ENCODE results near the gene HPN. TPM values are rescaled to one million over a fixed set of nuclear protein-coding genes. Genes with fewer than 3 reads are reported as not detected.
A peak's percentile ranks its signal among the peaks of the same experiment; 100 is the strongest.

Gene HPN
- total and polyA plus RNA-seq, 7 donors: 1.6 to 17.7 (median 5.2) TPM

GRCh38 chr19:35060160-35060855, 18.8 kb downstream of the HPN start:
- Histone ChIP-seq H3K27ac (no peak overlapping the region), H3K9me3 (no peaks in the 10 kb centered on the region), H3K36me3 (ENCODE audit: insufficient read depth in 1 of 2, low read depth in 1 of 2) (no peaks in the 10 kb centered on the region), H3K27me3 (ENCODE audit: insufficient read depth in 3 of 3, low read length in 2 of 3) (no peaks in the 10 kb centered on the region), H3K4me3 (no peak overlapping the region), H3K4me1 (peaks cover 14% of the 10 kb centered on the region)
- 87 to 91% (median 89%) methylated on average over 29 of the region's 29 CpGs for WGBS, 3 donors
- TF ChIP-seq CTCF (IDR thresholded peaks at IDR 0.05): no peak
- intact Hi-C loops (cut with DNase I): loop anchor here in 1 of 2 donors (10.0 kb wide), 1 partner anchor 204 kb away; the partner anchor contains the start of gene USF2
- no peak for DNase-seq
- no peak for ATAC-seq

DNA sequence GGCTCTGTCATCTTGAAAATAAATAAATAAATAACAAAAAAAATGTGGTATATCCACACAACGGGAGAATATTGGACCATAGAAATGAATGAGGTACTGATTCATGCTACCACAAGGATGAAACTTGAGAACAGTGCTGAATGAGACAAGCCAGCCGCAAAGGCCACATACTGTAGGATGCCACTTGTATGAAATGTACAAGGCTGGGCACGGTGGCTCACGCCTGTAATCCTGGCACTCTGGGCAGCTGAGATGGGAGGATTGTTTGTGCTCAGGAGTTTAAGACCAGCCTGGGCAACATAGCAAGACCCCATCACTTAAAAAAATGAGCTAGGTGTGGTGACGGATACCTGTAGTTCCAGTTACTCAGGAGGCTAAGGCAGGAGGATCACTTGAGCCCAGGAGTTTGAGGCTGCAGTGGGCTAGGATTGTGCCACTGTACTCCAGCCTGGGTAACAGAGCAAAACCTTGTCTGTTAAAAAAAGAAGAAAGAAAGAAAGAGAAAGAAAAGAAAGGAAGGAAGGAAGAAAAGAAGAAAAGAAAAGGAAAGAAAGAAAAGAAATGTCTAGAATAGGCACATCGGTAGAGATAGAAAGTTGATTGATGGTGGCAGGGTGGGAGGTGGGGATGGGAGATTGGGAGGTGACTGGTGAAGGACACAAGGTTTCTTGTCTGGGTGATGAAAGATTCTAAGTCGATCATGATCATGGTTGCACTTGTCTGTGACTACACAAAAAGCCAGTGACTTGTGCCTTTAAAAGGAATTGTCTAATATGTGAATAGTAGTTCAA, 20.3 kb downstream of the HPN start:
- no peak for TF ChIP-seq CTCF (IDR thresholded peaks at IDR 0.05)

DNA sequence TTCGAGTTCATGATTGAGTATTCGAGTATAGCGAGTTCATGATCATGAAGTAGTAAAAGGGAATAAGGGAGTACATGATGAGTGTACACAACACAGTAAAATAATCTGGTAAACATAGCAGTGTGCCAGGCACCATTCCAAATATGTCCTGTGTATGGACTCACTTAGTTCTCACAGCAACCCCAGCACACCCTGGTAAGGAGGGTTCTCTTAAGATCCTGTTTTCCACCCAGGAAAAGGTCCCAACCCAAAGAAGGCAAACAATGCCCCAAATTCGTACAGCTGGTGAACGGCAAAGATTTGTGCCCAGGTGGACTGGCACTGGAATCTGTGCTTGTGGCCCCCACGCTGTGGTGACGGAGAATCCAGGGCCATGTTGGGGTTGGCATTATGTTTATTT, 21.4 kb downstream of the HPN start:
- intact Hi-C loops (cut with DNase I): loop anchor here in 1 of 2 donors (10.0 kb wide), 1 partner anchor 202 kb away; the partner anchor contains the start of gene USF2
- WGBS, 3 donors: 81 to 88% (median 81%) methylated on average over 7 of the region's 7 CpGs
- TF ChIP-seq CTCF (IDR thresholded peaks at IDR 0.05): no peak

More for the DNA sequence above, 20.3 kb downstream of the HPN start:
- Histone ChIP-seq H3K27me3 (ENCODE audit: insufficient read depth in 3 of 3, low read length in 2 of 3) (no peaks in the 10 kb centered on the region), H3K36me3 (ENCODE audit: insufficient read depth in 1 of 2, low read depth in 1 of 2) (no peaks in the 10 kb centered on the region), H3K4me1 (peaks cover 4% of the 10 kb centered on the region), H3K9me3 (no peaks in the 10 kb centered on the region), H3K4me3 (no peak overlapping the region), H3K27ac (peak overlapping the region; percentile 3)
- DNase-seq (peak in 1 of 2 donors; percentile 64), ATAC-seq (peak; percentile 78 to 85 (median 82))
- intact Hi-C loops (cut with DNase I): loop anchor here in 1 of 2 donors (10.0 kb wide), 1 partner anchor 203 kb away; the partner anchor contains the start of gene USF2
- 42 to 66% (median 51%) methylated on average over 7 of the region's 7 CpGs for WGBS, 3 donors

DNA sequence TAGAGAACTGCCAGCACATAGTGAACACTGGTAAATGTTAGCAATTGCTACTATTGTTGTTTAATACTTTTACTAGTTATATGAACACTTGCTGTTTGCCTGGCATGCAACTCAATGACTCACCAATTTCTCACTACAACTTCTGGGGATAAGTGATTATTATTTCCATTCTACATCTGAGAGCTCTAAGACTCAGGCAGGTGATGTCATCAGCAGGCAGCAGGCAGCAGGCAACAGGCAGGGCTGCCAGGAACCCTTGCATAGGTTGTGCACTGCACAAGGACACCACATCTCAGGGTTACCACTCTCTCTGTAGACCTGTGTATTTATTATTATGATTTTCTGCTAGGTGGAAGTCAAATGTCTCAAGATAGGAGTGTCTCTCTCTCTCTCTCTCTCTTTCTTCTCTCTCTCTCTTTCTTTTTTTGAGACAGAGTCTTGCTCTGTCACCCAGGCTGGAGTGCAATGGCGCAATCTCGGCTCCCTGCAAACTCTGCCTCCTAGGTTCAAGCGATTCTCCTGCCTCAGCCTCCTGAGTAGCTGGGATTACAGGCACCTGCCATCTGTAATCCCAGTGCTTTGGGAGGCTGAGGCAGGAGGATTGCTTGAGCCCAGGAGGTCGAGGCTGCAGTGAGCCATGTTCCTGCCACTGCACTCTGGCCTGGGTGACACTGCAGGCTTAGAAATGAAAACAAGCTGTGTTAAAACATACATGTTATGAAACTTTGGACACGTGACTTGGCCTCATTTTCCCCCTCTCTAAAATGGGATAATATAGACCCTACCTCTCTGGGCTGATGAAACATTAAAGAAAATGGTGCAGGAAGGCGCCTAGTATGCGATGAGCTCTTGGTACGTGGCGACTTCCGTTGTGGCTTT, 22.7 kb downstream of the HPN start:
- no peak for ATAC-seq

More for the DNA sequence above, 21.4 kb downstream of the HPN start:
- Histone ChIP-seq H3K36me3 (ENCODE audit: insufficient read depth in 1 of 2, low read depth in 1 of 2) (no peaks in the 10 kb centered on the region), H3K4me3 (no peak overlapping the region), H3K4me1 (peaks cover 4% of the 10 kb centered on the region), H3K27ac (no peak overlapping the region), H3K9me3 (no peaks in the 10 kb centered on the region), H3K27me3 (ENCODE audit: insufficient read depth in 3 of 3, low read length in 2 of 3) (no peaks in the 10 kb centered on the region)
- no peak for ATAC-seq
- no peak for DNase-seq

More for the DNA sequence above, 22.7 kb downstream of the HPN start:
- H3K4me1 ChIP-seq: peaks cover 4% of the 10 kb centered on the region
- H3K27me3 ChIP-seq (ENCODE audit: insufficient read depth in 3 of 3, low read length in 2 of 3): no peaks in the 10 kb centered on the region
- no peak for TF ChIP-seq CTCF (IDR thresholded peaks at IDR 0.05)
- no peak for DNase-seq
- no peaks in the 10 kb centered on the region for H3K9me3 ChIP-seq
- intact Hi-C loops (cut with DNase I): loop anchor here in 1 of 2 donors (10.0 kb wide), 1 partner anchor 201 kb away; the partner anchor contains the start of gene USF2
- H3K4me3 ChIP-seq: no peak overlapping the region
- H3K27ac ChIP-seq: no peak overlapping the region
- H3K36me3 ChIP-seq (ENCODE audit: insufficient read depth in 1 of 2, low read depth in 1 of 2): no peaks in the 10 kb centered on the region
- WGBS, 3 donors: 81 to 83% (median 82%) methylated on average over 10 of the region's 10 CpGs
